ENCODE data around the gene PI4KA.

PI4KA gene

DNA sequence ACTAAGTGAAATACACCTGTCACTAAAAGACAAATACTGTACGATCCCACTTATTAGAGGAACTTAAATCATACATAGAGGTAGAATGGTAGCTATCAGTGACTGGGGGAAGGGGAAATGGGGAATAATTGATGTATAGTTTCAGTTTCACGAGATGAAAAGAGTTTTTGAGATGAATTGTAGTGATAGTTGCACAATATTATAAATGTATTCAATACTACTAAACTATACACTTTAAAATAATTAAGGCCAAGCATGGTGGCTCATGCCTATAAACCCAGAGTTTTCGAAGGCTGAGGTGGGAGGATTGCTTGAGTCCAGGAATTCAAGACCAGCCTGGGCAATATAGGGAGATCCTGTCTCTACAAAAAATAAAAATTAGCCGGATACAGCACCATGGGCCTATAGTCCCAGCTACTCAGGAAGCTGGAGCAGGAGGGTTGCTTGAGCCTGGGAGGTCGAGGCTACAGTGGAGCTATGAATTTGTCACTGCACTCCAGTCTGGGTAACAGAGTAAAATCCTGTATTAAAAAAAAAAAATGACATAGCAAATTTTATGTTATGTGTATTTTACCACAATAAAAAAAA, 44.3 kb downstream of the PI4KA start:
- no peak for DNase-seq

- DNase-seq, result no peak
Measured at GRCh38 chr22:20813056-20813455, 45.6 kb downstream of the PI4KA start.

GRCh38 chr22:20811971-20812660, 46.5 kb downstream of the PI4KA start:
- no peak for DNase-seq

- DNase-seq, result no peak
Measured at GRCh38 chr22:20811171-20811570, 47.4 kb downstream of the PI4KA start.

DNA sequence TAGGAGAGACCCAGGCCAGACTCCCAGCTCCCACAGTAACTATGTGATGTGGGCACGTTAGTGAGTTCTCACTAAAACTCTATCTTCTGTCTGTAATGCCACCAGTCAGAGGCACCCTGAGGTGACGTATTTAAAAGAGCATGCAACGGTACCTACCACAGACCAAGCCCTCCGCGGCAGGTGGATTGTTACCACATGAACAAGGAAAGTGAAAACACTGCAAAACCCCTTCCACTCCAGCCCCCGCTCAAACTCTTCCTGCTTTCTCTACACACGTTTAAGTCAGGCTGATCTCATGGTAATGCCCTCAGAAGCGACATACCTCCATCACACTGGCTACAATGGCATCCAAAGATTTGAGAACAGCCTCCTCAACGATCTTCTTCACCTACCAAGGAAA, 48.0 kb downstream of the PI4KA start:
- DNase-seq, result no peak

DNA sequence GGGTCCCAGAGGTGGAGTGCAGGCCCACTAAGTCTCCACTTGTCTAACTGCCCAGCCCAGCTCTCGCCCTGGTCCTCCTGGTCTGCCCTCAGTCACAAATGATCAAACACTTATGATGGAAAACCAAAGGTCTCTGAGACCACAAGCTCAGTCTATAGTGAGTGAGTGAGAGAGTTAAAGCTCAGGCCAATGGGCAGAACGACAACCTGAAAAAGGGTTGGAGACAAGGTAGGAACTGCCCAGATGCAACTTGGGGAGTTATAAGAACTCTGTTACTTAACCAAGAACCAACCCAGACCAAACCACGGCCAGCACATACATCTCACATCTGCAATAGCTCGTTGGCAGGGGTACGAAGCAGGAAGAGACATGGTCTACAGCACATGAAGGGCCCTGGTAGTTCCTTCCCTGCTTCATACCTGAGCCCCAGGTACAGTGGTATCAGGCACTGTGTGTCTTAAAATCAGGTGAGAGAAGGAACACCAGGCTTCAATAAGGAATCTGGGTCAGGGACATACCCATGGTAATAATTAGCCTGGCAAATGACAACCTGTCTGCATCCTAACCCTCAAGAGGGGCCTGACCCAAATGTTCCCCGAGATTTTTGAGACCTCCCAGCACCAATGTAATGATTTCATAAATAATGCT, 48.9 kb downstream of the PI4KA start:
- DNase-seq, result no peak

DNA sequence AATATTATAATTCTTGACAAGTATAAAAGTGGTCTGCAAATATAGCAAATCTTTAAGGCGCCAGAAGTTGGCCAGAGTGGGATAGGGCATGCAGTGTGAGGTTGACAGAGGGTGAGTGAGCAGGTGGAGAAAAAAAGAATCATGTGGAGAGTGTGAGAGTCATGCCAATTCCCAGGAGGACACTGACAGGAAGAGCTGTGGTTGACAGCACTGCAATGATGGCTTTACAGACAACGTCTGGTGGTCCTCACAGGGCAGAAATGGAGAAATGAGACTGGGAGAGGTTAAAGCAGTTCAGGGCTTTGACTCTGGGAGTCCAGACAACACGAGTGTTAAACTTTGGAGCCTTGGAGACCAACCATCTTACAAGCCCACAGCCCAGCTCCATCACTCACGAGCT, 49.8 kb downstream of the PI4KA start:
- peak; percentile 4 for DNase-seq

DNA sequence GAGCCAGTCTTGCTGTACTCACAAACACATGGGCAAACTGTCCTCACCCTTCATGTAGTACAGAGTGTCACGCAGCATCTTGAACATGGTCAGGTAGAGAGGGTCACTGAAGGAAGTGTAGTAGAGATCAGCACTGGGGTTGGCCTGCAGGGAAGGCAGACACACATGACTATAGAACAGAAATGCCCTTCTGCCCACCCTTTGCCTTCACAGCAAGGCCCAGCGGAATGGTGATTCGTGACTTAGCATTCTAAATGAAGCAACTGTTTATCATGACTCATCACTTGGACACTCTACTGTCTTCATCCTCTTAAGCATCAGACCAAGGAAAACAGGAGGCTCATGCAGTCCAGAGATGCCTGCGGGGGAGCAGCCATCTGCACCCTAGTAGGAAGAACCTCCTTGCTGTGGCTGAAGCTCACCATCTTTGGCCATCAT, 51.3 kb downstream of the PI4KA start:
- DNase-seq, result peak; percentile 94

- DNase-seq, result peak; percentile 59
Measured at GRCh38 chr22:20805972-20806471, 52.6 kb downstream of the PI4KA start.

- no peak for DNase-seq
Measured at GRCh38 chr22:20804650-20805049, 54.0 kb downstream of the PI4KA start.

DNA sequence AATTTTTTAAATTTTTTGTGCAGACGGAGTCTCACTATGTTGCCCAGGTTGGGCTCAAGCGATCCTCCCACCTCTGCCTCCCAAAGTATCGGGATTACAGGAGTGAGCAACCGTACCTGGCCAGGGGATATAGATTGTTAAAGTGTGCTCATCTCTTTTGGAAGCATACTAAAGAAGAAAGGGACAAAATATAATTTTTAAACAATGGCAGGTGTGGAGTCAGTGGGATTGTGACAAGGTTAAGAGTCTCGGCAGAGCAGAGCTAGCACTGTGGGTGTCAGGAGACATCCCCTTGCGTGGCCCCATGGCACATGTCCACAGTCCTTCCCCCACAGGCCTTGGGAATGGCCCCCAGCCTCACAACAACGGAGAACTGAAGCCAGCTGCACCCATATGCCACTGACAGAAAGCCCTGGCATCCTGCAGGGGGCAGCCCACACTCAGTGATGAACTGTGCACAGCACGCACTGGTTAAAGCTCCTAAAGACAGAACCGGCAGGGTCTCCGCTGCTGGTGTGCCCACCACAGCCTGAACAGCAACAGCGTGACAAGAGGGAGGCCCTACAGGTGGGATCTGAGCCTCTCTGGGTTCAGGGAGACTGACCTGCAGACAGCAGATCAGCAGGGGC, 54.8 kb downstream of the PI4KA start:
- DNase-seq, result peak; percentile 20

DNA sequence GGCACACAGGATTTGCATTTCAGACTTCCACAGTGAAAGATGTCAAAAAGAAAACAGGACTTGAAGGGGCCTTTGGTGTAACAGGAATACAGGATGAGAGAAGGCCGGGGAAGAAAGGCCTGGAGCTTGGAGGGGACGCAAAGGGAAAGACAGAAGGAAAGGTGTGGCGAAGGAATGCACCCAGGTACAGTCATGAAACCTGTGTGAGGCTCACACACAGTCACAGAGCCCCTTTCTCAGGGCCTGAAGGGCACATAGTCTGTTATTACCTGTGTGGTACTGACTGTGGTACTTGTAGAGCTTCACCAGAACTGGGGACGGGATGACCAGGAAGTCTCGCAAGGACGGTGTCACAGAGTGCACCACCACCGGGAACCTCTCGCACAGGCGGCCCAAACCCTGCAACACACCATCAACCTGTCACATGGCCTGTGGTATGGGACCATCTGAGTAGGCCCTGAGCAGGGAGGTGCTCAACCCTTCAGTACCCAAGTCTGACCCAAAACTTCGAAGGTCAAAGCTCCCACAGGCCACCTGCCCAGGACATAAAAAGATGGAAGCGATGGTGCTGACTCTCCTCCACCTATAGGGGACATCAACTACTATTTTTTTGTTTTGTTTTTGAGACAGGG, 55.6 kb downstream of the PI4KA start:
- no peak for DNase-seq

GRCh38 chr22:20802452-20802851, 56.2 kb downstream of the PI4KA start:
- no peak for DNase-seq

- DNase-seq, result no peak
Measured at GRCh38 chr22:20799449-20799848, 59.2 kb downstream of the PI4KA start.

DNA sequence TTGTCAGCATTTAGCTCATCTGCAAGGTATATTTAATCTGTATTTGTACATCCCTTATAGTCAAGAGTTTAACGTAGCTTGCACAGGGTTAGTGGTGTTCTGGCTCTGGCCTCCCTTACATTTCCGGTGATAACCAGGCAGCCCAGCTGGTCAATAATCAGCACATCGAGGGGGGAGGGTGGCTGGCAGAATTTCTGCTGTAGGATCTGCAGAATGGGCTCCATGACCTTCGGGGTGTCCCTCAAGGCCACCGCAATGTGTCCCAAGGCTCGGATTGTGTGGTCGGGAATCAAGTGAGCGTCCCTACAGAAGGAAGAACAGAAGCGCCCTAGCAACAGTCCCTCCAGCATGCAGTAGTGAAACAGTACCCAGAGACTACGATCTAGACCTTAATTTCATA, 59.6 kb downstream of the PI4KA start:
- no peak for DNase-seq

DNA sequence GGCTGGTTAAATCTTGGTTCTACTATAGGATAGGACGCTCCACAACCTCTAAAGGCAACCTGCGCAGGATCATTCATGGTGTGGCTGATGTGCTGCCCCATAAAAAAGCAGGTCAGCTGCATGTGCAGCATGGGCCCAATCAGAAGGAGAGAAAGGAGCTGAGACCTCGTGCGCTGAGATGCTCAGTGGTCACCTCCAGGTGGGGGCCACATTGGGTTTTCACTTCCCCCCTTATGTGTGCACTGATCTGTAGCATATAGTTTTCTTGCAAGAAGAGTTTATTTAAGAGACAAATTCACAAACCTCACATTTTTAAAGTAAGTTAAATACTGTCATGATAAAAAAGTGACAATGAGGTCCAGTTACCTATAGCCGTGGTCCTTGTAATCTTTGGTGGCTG, 60.4 kb downstream of the PI4KA start:
- no peak for DNase-seq

DNA sequence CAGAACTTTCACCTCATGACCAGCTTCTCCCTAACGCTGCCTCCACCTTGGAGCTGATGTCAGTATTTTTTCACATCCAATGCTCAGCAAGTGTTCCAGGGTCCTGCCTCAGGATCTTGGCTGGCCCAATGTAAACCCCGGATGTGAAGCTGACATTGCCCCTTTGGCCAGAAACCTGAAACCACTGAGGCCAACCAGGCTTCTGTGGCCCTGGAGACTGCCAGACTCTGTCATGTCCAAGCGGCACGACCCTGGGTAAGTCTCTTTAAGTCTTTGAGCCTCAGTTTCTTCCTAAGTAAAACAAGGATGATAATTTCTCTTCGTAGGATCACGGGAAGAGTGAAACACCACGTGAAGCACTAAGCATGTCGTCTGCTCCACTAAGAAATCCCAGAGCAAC, 61.9 kb downstream of the PI4KA start:
- no peak for DNase-seq

GRCh38 chr22:20794650-20795413, 63.8 kb downstream of the PI4KA start:
- DNase-seq, result no peak

DNA sequence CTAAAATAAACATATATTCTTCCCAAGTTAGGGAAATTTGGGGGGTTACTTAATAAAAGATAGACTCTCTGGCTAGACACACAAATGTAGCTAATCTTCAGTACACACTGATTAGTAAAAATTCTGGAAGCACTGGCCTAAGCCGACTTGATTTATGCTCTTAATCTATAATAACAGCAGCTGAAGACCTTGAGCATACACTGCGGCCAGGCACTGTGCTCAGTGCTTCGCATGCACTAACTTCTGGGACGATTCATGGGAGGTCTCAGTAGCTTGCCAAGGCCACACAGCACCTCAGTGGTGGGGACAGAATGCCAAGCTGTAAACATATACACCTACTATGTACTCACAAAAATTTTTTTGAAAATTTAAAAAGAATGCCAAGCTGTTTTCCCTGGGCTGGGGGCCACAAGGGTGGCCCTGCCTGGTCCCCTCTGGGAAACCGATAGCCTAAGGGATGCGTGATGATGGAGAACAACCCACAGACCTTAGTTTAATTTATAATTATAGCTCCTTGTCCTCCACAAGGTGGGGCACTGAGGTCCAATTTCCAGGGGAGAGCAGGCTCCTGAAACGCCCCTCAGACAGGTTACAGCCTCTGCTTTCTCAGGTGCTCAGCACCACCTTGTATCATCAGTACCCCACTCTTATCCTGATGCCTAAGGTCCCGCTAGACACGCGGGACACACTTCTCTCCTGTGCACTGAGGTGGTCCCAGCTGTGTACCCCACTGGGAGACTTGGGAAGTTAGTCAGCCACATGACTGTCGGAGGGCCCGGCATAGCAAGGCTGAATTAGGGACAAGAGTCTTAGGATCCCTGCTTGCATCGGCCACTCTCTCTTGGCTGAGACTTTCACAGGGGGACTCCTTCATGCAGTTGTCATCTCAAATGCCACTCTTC, 64.6 kb downstream of the PI4KA start:
- no peak for DNase-seq

DNA sequence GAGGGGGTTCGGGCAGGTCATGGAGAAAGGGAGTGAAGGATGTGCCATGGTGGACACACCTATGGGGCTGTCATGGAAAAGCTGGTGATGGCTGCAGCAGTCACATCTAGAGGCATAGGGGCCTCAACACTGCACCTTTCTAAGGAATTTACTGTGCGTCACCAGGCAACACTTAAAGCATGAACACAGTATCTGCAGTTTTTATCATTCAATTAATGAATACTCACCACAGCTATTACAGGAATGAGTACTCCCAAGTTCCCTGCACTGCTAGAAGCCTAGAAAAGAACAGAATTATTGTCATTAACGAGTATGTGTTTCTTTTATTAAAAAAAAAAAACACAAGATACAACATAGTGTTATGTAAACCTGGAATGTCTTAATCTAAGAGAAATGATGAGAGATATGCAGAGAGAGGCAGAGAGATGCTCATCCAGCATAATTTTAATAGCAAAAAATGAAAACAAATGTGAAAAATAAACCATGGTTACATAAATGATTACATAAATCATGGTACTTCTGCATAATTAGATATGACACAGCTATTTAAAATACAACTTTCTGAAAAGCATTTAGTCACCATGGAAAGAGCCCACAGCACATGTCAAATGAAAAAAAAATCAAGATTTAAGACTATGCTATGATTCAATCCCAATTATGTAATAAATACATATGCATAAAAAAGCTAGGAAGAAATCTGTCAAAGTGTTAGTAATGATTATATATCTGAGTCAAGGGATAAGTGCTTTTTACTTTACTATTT, 65.5 kb downstream of the PI4KA start:
- DNase-seq, result no peak

Data from fibroblast of skin of back (primary cell).